Spinal cord (tissue), 10 donors: ENCODE measurements around the gene WDR62. TPM values are rescaled to one million over a fixed set of nuclear protein-coding genes. Genes with fewer than 3 reads are reported as not detected.

Source experiments
- DNase-seq, 6 donors: peaks; one replicate each; pipeline versions ENCODE4 v3.0.0 to v3.0.0-alpha.2; 2013 to 2015; ENCODE audit warnings: low spot score in 6 of 6, low read depth in 4 of 6
- H3K27ac ChIP-seq: one replicate; pipeline ENCODE4 v1.5.1; 2013; ENCODE audit warnings: low read depth, low read length, control low read depth
- H3K27me3 ChIP-seq: one replicate; pipeline ENCODE4 v1.6.1; 2013; ENCODE audit warnings: low read length; ENCODE audit not compliant: control insufficient read depth, insufficient read depth
- H3K36me3 ChIP-seq: one replicate; pipeline ENCODE4 v1.6.1; 2013; ENCODE audit warnings: low read length; ENCODE audit not compliant: control insufficient read depth, insufficient read depth
- H3K4me1 ChIP-seq: one replicate; pipeline ENCODE4 v1.6.1; 2013; ENCODE audit warnings: low read length; ENCODE audit not compliant: control insufficient read depth, insufficient read depth
- H3K4me3 ChIP-seq: one replicate; pipeline ENCODE4 v1.5.1; 2013; ENCODE audit warnings: low read depth, low read length, control low read depth
- H3K9me3 ChIP-seq: one replicate; pipeline ENCODE4 v1.6.1; 2013; ENCODE audit warnings: low read length; ENCODE audit not compliant: control insufficient read depth, insufficient read depth
- WGBS: methylation state at CpG from one replicate; pipeline ENCODE4 v1.1.5; 2013; ENCODE audit warnings: missing lambda C conversion rate; ENCODE audit not compliant: insufficient coverage; 5-methylcytosine and 5-hydroxymethylcytosine counted together
- long read RNA-seq, 4 donors: transcript quantifications; one replicate each; lab custom pipeline, GENCODE V29; 2026
- polyA plus RNA-seq, 2 donors: library from polyadenylated mRNA; unstranded; fragments of 120-200 nt; gene quantifications; one replicate each; pipeline ENCODE4 v1.2.1, GENCODE V29; 2013; ENCODE audit not compliant: insufficient read length in 2 of 2
- total RNA-seq, 2 donors: library from RNA; depleted of rRNA in 1 of 2; stranded (reverse); fragments of 120-200 nt in 1 of 2; fragments of >200 nt in 1 of 2; gene quantifications; one replicate each; pipeline versions ENCODE4 v1.2.3 to v1.2.4, GENCODE V29; 2013 to 2014
- donor health status: healthy.

The WDR62 gene
- total RNA-seq = 1 to 10 TPM; 2.1 to 3.1 TPM
- 1 to 10 TPM; 4.8 to 6.6 TPM for polyA plus RNA-seq
- long read RNA-seq, donor 1 = 0 reads
- long read RNA-seq, donor 2 = 0 reads
- long read RNA-seq, donor 3 = 0 reads
- long read RNA-seq, donor 4 = 0 reads

GRCh38 chr19:36054733-36055686 lies at the start of gene WDR62:
WDR62 (plus strand) TSS chr19:36054897; CDS start chr19:36054972, 75 bp downstream.
- peaks cover 23% of the 10 kb centered on the region for H3K4me1 ChIP-seq
- WGBS = under 1% methylated on average over 69 of the region's 76 CpGs
- peak within 1 kb of the TSS; percentile 99 for H3K27ac ChIP-seq

GRCh38 chr19:36006955-36007354 lies 47.7 kb upstream of the WDR62 start:
- Histone ChIP-seq H3K4me3 (no peak overlapping the region), H3K36me3 (peaks cover 25% of the 10 kb centered on the region), H3K4me1 (peaks cover 20% of the 10 kb centered on the region), H3K27ac (no peak overlapping the region), H3K27me3 (no peaks in the 10 kb centered on the region), H3K9me3 (no peaks in the 10 kb centered on the region)
- DNase-seq = no peak
- 90% methylated on average over 5 of the region's 5 CpGs for WGBS

More at GRCh38 chr19:36054733-36055686, at the start of gene WDR62:
- H3K27me3 ChIP-seq = no peaks in the 10 kb centered on the region
- no peaks in the 10 kb centered on the region for H3K9me3 ChIP-seq
- peak within 1 kb of the TSS; percentile 81 for H3K4me3 ChIP-seq
- peaks cover 5% of the 10 kb centered on the region for H3K36me3 ChIP-seq
- peak in 3 of 6 donors; percentile 9 to 90 (median 40) for DNase-seq

GRCh38 chr19:36008336-36008978 lies 46.2 kb upstream of the WDR62 start, which contains the start of gene SYNE4:
SYNE4 (minus strand) TSS chr19:36008813; CDS start chr19:36008681, 132 bp downstream.
- Histone ChIP-seq H3K4me3 (peak within 1 kb of the TSS; percentile 32), H3K27me3 (no peaks in the 10 kb centered on the region), H3K4me1 (peaks cover 25% of the 10 kb centered on the region), H3K27ac (no peak within 1 kb of the TSS), H3K36me3 (peaks cover 21% of the 10 kb centered on the region), H3K9me3 (no peaks in the 10 kb centered on the region)
- 37% methylated on average over 14 of the region's 19 CpGs for WGBS
- peak in 2 of 6 donors; percentile 27 to 65 for DNase-seq

- H3K27ac ChIP-seq = no peak overlapping the region
- H3K4me3 ChIP-seq = peak overlapping the region; percentile 32
- peak in 2 of 6 donors; percentile 72 to 82 for DNase-seq
- H3K27me3 ChIP-seq = no peaks in the 10 kb centered on the region
- peaks cover 20% of the 10 kb centered on the region for H3K36me3 ChIP-seq
- 1% methylated on average over 50 of the region's 50 CpGs for WGBS
- no peaks in the 10 kb centered on the region for H3K9me3 ChIP-seq
- peaks cover 29% of the 10 kb centered on the region for H3K4me1 ChIP-seq
These were observed 45.5 kb upstream of the WDR62 start for GRCh38 chr19:36009220-36009619.

GRCh38 chr19:36009633-36010379 lies 44.9 kb upstream of the WDR62 start:
- no peaks in the 10 kb centered on the region for H3K27me3 ChIP-seq
- no peak overlapping the region for H3K27ac ChIP-seq
- peaks cover 17% of the 10 kb centered on the region for H3K36me3 ChIP-seq
- WGBS = 58% methylated on average over 14 of the region's 15 CpGs
- H3K9me3 ChIP-seq = no peaks in the 10 kb centered on the region
- DNase-seq = peak in 1 of 6 donors; percentile 6
- H3K4me1 ChIP-seq = peaks cover 34% of the 10 kb centered on the region
- H3K4me3 ChIP-seq = peak overlapping the region; percentile 32

- no peak overlapping the region for H3K27ac ChIP-seq
These were observed 44.3 kb upstream of the WDR62 start for GRCh38 chr19:36010402-36010801.

GRCh38 chr19:36013280-36014011 lies 41.3 kb upstream of the WDR62 start:
- 17% methylated on average over 13 of the region's 15 CpGs for WGBS
- no peak for DNase-seq
- H3K36me3 ChIP-seq = peaks cover 31% of the 10 kb centered on the region
- no peaks in the 10 kb centered on the region for H3K27me3 ChIP-seq
- peak overlapping the region; percentile 84 for H3K4me3 ChIP-seq
- H3K4me1 ChIP-seq = peaks cover 29% of the 10 kb centered on the region
- no peak overlapping the region for H3K27ac ChIP-seq
- no peaks in the 10 kb centered on the region for H3K9me3 ChIP-seq

More at GRCh38 chr19:36010402-36010801, 44.3 kb upstream of the WDR62 start:
- DNase-seq = no peak
- WGBS = 96% methylated on average over 8 of the region's 11 CpGs
- Histone ChIP-seq H3K9me3 (no peaks in the 10 kb centered on the region), H3K4me3 (no peak overlapping the region), H3K27me3 (no peaks in the 10 kb centered on the region), H3K4me1 (peaks cover 34% of the 10 kb centered on the region), H3K36me3 (peaks cover 16% of the 10 kb centered on the region)

- 3% methylated on average over 39 of the region's 42 CpGs for WGBS
- peak within 1 kb of the TSS; percentile 7 for H3K27ac ChIP-seq
- no peaks in the 10 kb centered on the region for H3K9me3 ChIP-seq
These were observed 40.4 kb upstream of the WDR62 start, which contains the start of gene ALKBH6 for GRCh38 chr19:36014012-36014924. ALKBH6 (minus strand) TSS chr19:36014213; CDS start chr19:36013397, 816 bp downstream.

More at GRCh38 chr19:36014012-36014924, 40.4 kb upstream of the WDR62 start, which contains the start of gene ALKBH6:
- Histone ChIP-seq H3K27me3 (no peaks in the 10 kb centered on the region), H3K4me1 (peaks cover 22% of the 10 kb centered on the region), H3K36me3 (peaks cover 39% of the 10 kb centered on the region), H3K4me3 (peak within 1 kb of the TSS; percentile 84)
- peak; percentile 91 to 100 (median 98) for DNase-seq
